Activated CD4-positive, alpha-beta memory T cell treated with anti-CD3 and anti-CD28 coated beads, Interleukin-2, amount 10 ng/mL, durations not matched to agents 7 days and 5 days (primary cell): Measurements from ENCODE around the gene SCYGR2. TPM values are rescaled to one million over a fixed set of nuclear protein-coding genes. Genes with fewer than 3 reads are reported as not detected.

Experiments
- CTCF ChIA-PET: fragments of 350-600 bp; sonication (Branson Sonifier 250); formaldehyde crosslinking; loops from one replicate; lab custom pipeline; 2021; ENCODE audit warnings: antibody characterized with exemption, inconsistent platforms; lab: Charles Lee
- POLR2A ChIA-PET: fragments of 350-600 bp; sonication (Branson Sonifier 250); formaldehyde crosslinking; loops from one replicate; lab custom pipeline; 2021; ENCODE audit warnings: antibody characterized with exemption; lab: Charles Lee
- DNase-seq: peaks from one replicate; pipeline ENCODE4 v3.0.0-alpha.2; 2020
- H3K27ac Mint-ChIP-seq: one replicate; pipeline ENCODE4 v1.8.0; 2021; ENCODE audit warnings: mild to moderate bottlenecking, mixed read lengths
- H3K27me3 Mint-ChIP-seq: one replicate; pipeline ENCODE4 v1.8.0; 2021; ENCODE audit warnings: mixed read lengths
- H3K36me3 Mint-ChIP-seq: one replicate; pipeline ENCODE4 v1.8.0; 2021; ENCODE audit warnings: low read depth, mixed read lengths
- H3K4me1 Mint-ChIP-seq: one replicate; pipeline ENCODE4 v1.8.0; 2021; ENCODE audit warnings: mixed read lengths
- H3K4me3 Mint-ChIP-seq: one replicate; pipeline ENCODE4 v1.8.0; 2021; ENCODE audit warnings: mild to moderate bottlenecking, mixed read lengths
- H3K9me3 Mint-ChIP-seq: one replicate; pipeline ENCODE4 v1.8.0; 2021; ENCODE audit warnings: mixed read lengths
- total RNA-seq, 2 experiments: library from RNA; stranded (reverse); gene quantifications; one replicate each; pipeline ENCODE4 v1.2.3, GENCODE V29; 2021

Gene SCYGR2
- total RNA-seq, 2 experiments from 2014 or later = not detected

- H3K4me3 Mint-ChIP-seq = no peak overlapping the region
- H3K4me1 Mint-ChIP-seq = peaks cover 9% of the 10 kb centered on the region
- H3K9me3 Mint-ChIP-seq = no peaks in the 10 kb centered on the region
- peaks cover 25% of the 10 kb centered on the region for H3K27me3 Mint-ChIP-seq
- ChIA-PET CTCF (no interaction called here), POLR2A (no interaction called here)
- H3K36me3 Mint-ChIP-seq = no peaks in the 10 kb centered on the region
- DNase-seq = no peak
- no peak overlapping the region for H3K27ac Mint-ChIP-seq
These were observed 5.9 kb upstream of the SCYGR2 start for GRCh38 chr2:227592694-227593387.

DNA sequence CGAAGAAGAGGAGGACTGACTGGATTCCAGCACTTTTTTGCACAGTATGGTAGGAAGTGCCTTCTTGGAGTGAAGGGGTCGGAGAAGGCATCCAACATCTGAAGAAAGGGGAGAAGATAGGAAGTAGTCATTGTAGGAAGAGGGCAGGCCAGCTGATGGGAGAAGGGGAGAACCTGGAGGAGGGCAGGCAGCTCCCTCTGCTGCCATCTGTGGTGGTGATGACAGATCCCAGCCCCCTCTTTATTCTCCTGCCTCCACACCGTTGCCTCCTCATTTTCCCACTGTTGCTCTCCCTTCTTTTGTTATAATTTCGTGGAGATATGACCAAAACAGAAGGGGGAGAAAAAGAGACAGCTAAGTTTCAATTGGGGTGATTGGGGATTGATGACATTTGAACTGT, 2.9 kb upstream of the SCYGR2 start:
- POLR2A ChIA-PET = no interaction called here
- no peak overlapping the region for H3K27ac Mint-ChIP-seq
- no peaks in the 10 kb centered on the region for H3K36me3 Mint-ChIP-seq
- CTCF ChIA-PET = no interaction called here
- no peaks in the 10 kb centered on the region for H3K9me3 Mint-ChIP-seq
- H3K4me3 Mint-ChIP-seq = no peak overlapping the region
- peaks cover 9% of the 10 kb centered on the region for H3K4me1 Mint-ChIP-seq
- no peak for DNase-seq
- H3K27me3 Mint-ChIP-seq = peaks cover 26% of the 10 kb centered on the region

DNA sequence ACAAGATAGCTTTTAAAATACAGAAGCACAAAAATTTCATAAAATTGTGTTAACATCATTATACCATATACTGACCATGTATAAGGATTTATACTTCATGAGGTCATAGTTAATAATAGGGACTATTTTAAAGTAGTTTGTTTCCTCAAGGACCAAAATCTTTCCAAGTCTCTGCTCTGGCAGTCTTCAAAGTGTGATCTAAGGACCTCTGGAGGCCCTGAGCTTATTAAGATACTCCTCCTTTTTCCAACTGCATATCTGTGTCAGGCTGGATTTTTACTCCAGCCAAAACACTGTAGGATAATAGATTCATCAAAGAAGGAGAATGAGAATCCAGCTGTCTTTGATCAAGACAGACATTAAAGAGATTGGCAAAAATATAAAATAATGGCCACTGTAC, 1.7 kb upstream of the SCYGR2 start:
- Mint-ChIP-seq H3K27me3 (peaks cover 24% of the 10 kb centered on the region), H3K4me1 (peaks cover 9% of the 10 kb centered on the region), H3K36me3 (no peaks in the 10 kb centered on the region), H3K4me3 (no peak overlapping the region), H3K27ac (no peak overlapping the region), H3K9me3 (no peaks in the 10 kb centered on the region)
- CTCF ChIA-PET = no interaction called here
- no peak for DNase-seq
- POLR2A ChIA-PET = no interaction called here

GRCh38 chr2:227597998-227598397, 695 bp upstream of the SCYGR2 start:
- H3K9me3 Mint-ChIP-seq = no peaks in the 10 kb centered on the region
- POLR2A ChIA-PET = no interaction called here
- peaks cover 5% of the 10 kb centered on the region for H3K4me1 Mint-ChIP-seq
- no peak overlapping the region for H3K27ac Mint-ChIP-seq
- H3K36me3 Mint-ChIP-seq = no peaks in the 10 kb centered on the region
- no peak for DNase-seq
- H3K27me3 Mint-ChIP-seq = peaks cover 25% of the 10 kb centered on the region
- CTCF ChIA-PET = no interaction called here
- H3K4me3 Mint-ChIP-seq = no peak overlapping the region

- POLR2A ChIA-PET = no interaction called here
- CTCF ChIA-PET = no interaction called here
- Mint-ChIP-seq H3K36me3 (no peaks in the 10 kb centered on the region), H3K4me1 (no peaks in the 10 kb centered on the region), H3K9me3 (no peaks in the 10 kb centered on the region), H3K4me3 (no peak overlapping the region), H3K27me3 (peaks cover 20% of the 10 kb centered on the region), H3K27ac (no peak overlapping the region)
- DNase-seq = no peak
These were observed 3.7 kb downstream of the SCYGR2 start for GRCh38 chr2:227602358-227602757.

- CTCF ChIA-PET = no interaction called here
- Mint-ChIP-seq H3K9me3 (no peaks in the 10 kb centered on the region), H3K27ac (no peak overlapping the region), H3K4me3 (no peak overlapping the region), H3K4me1 (no peaks in the 10 kb centered on the region), H3K36me3 (no peaks in the 10 kb centered on the region), H3K27me3 (peaks cover 27% of the 10 kb centered on the region)
- POLR2A ChIA-PET = no interaction called here
- DNase-seq = no peak
These were observed 7.8 kb downstream of the SCYGR2 start for GRCh38 chr2:227606476-227606875.

GRCh38 chr2:227607941-227608340, 9.2 kb downstream of the SCYGR2 start:
- H3K36me3 Mint-ChIP-seq = no peaks in the 10 kb centered on the region
- ChIA-PET CTCF (interaction anchor here (0.7 kb wide), 1 partner anchor 1615 kb away, joined by 3 read pairs; no protein-coding TSS in a partner anchor), POLR2A (no interaction called here)
- peaks cover 28% of the 10 kb centered on the region for H3K27me3 Mint-ChIP-seq
- H3K9me3 Mint-ChIP-seq = no peaks in the 10 kb centered on the region
- DNase-seq = no peak
- no peaks in the 10 kb centered on the region for H3K4me1 Mint-ChIP-seq
- no peak overlapping the region for H3K4me3 Mint-ChIP-seq
- H3K27ac Mint-ChIP-seq = no peak overlapping the region

- no peak for DNase-seq
- H3K4me1 Mint-ChIP-seq = no peaks in the 10 kb centered on the region
- POLR2A ChIA-PET = no interaction called here
- H3K27me3 Mint-ChIP-seq = peaks cover 28% of the 10 kb centered on the region
- no peak overlapping the region for H3K4me3 Mint-ChIP-seq
- H3K27ac Mint-ChIP-seq = no peak overlapping the region
- H3K9me3 Mint-ChIP-seq = no peaks in the 10 kb centered on the region
- CTCF ChIA-PET = interaction anchor here (0.7 to 1.0 kb wide), 2 partner anchors 11 to 1616 kb away, joined by 3 read pairs; no protein-coding TSS in a partner anchor
- no peaks in the 10 kb centered on the region for H3K36me3 Mint-ChIP-seq
These were observed 10.1 kb downstream of the SCYGR2 start for GRCh38 chr2:227608561-227609338.

- POLR2A ChIA-PET = no interaction called here
- H3K4me1 Mint-ChIP-seq = no peaks in the 10 kb centered on the region
- no peak for DNase-seq
- H3K27ac Mint-ChIP-seq = no peak overlapping the region
- H3K27me3 Mint-ChIP-seq = peaks cover 28% of the 10 kb centered on the region
- H3K4me3 Mint-ChIP-seq = no peak overlapping the region
- no peaks in the 10 kb centered on the region for H3K9me3 Mint-ChIP-seq
- CTCF ChIA-PET = no interaction called here
- no peaks in the 10 kb centered on the region for H3K36me3 Mint-ChIP-seq
These were observed 11.4 kb downstream of the SCYGR2 start for GRCh38 chr2:227610123-227610522.

- Mint-ChIP-seq H3K9me3 (no peaks in the 10 kb centered on the region), H3K27me3 (peaks cover 18% of the 10 kb centered on the region), H3K36me3 (no peaks in the 10 kb centered on the region), H3K27ac (no peak overlapping the region), H3K4me3 (no peak overlapping the region), H3K4me1 (no peaks in the 10 kb centered on the region)
- no peak for DNase-seq
- POLR2A ChIA-PET = no interaction called here
- CTCF ChIA-PET = no interaction called here
These were observed 14.0 kb downstream of the SCYGR2 start for GRCh38 chr2:227612546-227613271.

DNA sequence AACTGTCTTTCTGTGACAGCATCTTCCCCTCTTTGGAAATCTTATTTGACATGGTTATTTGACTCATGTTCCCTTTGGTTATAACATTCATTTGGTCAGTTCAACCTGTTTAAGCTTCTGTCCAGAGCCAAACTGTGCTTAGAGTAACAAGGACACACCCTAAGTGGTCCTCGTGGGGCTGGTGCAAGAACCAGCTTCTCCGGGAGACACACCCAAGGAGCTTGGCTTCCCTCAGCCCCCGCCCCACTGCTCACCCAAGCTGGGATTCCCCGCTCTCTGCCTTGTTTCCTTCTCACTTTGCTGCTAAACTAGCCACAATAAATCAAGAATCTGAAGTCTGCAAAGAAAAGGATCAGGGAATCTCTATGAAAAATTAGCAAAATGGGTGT, 14.6 kb downstream of the SCYGR2 start:
- Mint-ChIP-seq H3K27ac (no peak overlapping the region), H3K36me3 (no peaks in the 10 kb centered on the region), H3K4me1 (no peaks in the 10 kb centered on the region), H3K4me3 (no peak overlapping the region), H3K9me3 (no peaks in the 10 kb centered on the region), H3K27me3 (peaks cover 22% of the 10 kb centered on the region)
- ChIA-PET CTCF (no interaction called here), POLR2A (no interaction called here)
- DNase-seq = no peak

DNA sequence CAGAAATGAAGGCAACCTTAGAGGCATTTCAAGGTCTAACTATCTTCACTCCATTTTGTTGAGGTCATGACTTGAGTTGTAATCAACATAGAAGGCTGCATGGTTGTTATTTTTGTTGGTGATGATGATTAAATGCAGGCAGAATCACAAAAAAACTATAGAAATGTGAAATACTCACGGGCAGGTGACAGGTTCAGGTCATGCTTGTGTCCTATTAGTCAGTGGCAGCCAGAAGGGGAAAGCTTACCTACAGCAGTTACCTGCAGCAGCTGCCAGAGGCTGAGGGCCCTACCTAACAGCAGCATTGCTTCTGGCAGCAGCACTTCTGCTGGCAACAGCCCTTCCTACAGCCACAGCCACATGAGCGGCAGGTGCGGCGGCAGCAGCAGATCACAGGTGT, 15.6 kb downstream of the SCYGR2 start:
- Mint-ChIP-seq H3K4me1 (no peaks in the 10 kb centered on the region), H3K36me3 (no peaks in the 10 kb centered on the region), H3K27me3 (peaks cover 17% of the 10 kb centered on the region), H3K9me3 (no peaks in the 10 kb centered on the region), H3K27ac (no peak overlapping the region), H3K4me3 (no peak overlapping the region)
- no peak for DNase-seq
- POLR2A ChIA-PET = no interaction called here
- CTCF ChIA-PET = no interaction called here

DNA sequence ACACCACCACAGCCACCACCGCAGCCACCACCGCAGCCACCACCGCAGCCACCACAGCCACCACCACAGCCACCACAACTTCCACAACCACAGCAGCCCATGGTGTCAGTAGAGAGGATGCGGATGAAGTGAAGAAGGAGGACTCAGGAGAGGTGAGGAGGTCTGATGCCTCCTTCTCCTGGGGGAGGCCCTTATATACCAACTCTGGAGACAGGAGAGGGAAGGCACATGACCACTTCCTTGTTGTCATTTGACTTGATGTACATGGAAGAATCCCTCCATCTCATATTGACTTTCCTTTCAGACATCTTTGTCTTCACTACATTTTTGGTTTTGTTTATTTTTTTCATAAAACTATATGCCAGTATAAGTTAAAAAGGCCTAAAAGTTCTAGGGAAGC, 16.0 kb downstream of the SCYGR2 start, which contains the start of gene SCYGR3:
TSS of gene SCYGR3 (minus strand) at position 101 of the 400 bp plus-strand sequence. CDS start at position 101, 0 bp downstream.
- no peak within 1 kb of the TSS for H3K27ac Mint-ChIP-seq
- no peaks in the 10 kb centered on the region for H3K36me3 Mint-ChIP-seq
- H3K9me3 Mint-ChIP-seq = no peaks in the 10 kb centered on the region
- POLR2A ChIA-PET = no interaction called here
- no peaks in the 10 kb centered on the region for H3K4me1 Mint-ChIP-seq
- DNase-seq = no peak
- CTCF ChIA-PET = no interaction called here
- H3K27me3 Mint-ChIP-seq = peaks cover 17% of the 10 kb centered on the region
- H3K4me3 Mint-ChIP-seq = no peak within 1 kb of the TSS
